COLO668 (cell line): ENCODE results near the gene SLC7A6.

Experiments used
- DNase-seq: peaks from one replicate; lab custom pipeline; 2025; ENCODE audit not compliant: unreplicated experiment; lab: John Stamatoyannopoulos, UW

The SLC7A6 gene

GRCh38 chr16:68298907-68299561 is 34.7 kb downstream of the SLC7A6 start:
- no peak for DNase-seq

GRCh38 chr16:68299571-68300453 is 35.5 kb downstream of the SLC7A6 start:
- no peak for DNase-seq

- DNase-seq = no peak
Measured at GRCh38 chr16:68300734-68301459, 36.6 kb downstream of the SLC7A6 start.

- DNase-seq = no peak
Measured at GRCh38 chr16:68306633-68307032, 42.3 kb downstream of the SLC7A6 start.

- no peak for DNase-seq
Measured at GRCh38 chr16:68309799-68310198, 45.5 kb downstream of the SLC7A6 start.

- DNase-seq = no peak
Measured at GRCh38 chr16:68310437-68310773, 46.1 kb downstream of the SLC7A6 start.

GRCh38 chr16:68310774-68311511 is 46.6 kb downstream of the SLC7A6 start, which contains the start of the genes PRMT7 and SLC7A6OS:
PRMT7 (plus strand) TSS chr16:68311019; CDS start chr16:68315980, 4,961 bp downstream.
SLC7A6OS (minus strand) TSS chr16:68310946; CDS start chr16:68310926, 20 bp downstream.
- peak; percentile 95 for DNase-seq

- no peak for DNase-seq
Measured at GRCh38 chr16:68313116-68313515, 48.8 kb downstream of the SLC7A6 start.

GRCh38 chr16:68319185-68319908 is 55.0 kb downstream of the SLC7A6 start:
- DNase-seq = no peak

- DNase-seq = no peak
Measured at GRCh38 chr16:68324336-68324735, 60.0 kb downstream of the SLC7A6 start.

GRCh38 chr16:68324780-68325357 is 60.5 kb downstream of the SLC7A6 start:
- DNase-seq = no peak

GRCh38 chr16:68328151-68328859 is 64.0 kb downstream of the SLC7A6 start:
- DNase-seq = peak; percentile 80

GRCh38 chr16:68328860-68329390 is 64.6 kb downstream of the SLC7A6 start:
- DNase-seq = no peak

- no peak for DNase-seq
Measured at GRCh38 chr16:68331879-68332410, 67.6 kb downstream of the SLC7A6 start.

- DNase-seq = no peak
Measured at GRCh38 chr16:68332411-68333121, 68.2 kb downstream of the SLC7A6 start.

GRCh38 chr16:68335175-68335574 is 70.8 kb downstream of the SLC7A6 start:
- no peak for DNase-seq

- DNase-seq = no peak
Measured at GRCh38 chr16:68338326-68339119, 74.2 kb downstream of the SLC7A6 start.
